ENCODE measurements around the gene ZNF219.

The ZNF219 gene

DNA sequence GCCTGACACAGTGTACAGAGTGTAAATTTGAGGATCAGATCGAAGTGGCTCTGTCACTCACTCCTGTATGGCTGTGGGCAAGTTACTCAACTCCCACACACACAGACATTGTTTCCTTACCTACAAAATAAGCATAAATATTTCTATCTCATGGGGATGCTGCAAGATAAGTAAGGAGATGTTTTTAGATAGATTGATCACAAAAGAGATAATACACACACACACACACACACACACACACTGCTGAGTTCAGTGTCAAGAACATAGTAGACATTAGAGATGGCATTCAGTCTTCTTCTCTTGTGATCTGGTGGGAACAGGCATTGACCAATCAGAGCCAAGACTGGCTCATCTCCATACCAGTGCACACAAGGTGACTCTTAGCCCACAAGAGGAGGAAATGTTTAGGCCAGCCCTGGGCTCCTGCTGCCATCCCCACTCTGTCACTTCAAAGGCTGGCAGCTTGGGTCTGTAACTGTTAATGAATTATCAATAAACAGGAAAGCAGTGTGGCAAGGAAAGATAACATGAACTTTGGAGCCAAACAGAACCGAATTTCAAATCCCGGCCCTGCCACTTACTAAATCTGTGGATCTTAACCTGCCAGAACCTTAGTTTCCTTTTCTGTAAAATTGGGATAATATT, 44.2 kb downstream of the ZNF219 start:
- Mint-ChIP-seq H3K36me3 (ENCODE audit: low read depth) (no peaks in the 10 kb centered on the region), H3K27me3 (ENCODE audit: low read depth, poor library complexity) (peaks cover 9% of the 10 kb centered on the region), H3K4me3 (no peak overlapping the region), H3K9me3 (no peaks in the 10 kb centered on the region), H3K27ac (no peak overlapping the region), H3K4me1 (peaks cover 32% of the 10 kb centered on the region)
- no peak for TF ChIP-seq CTCF (IDR thresholded peaks at IDR 0.05)
- no peak for DNase-seq

DNA sequence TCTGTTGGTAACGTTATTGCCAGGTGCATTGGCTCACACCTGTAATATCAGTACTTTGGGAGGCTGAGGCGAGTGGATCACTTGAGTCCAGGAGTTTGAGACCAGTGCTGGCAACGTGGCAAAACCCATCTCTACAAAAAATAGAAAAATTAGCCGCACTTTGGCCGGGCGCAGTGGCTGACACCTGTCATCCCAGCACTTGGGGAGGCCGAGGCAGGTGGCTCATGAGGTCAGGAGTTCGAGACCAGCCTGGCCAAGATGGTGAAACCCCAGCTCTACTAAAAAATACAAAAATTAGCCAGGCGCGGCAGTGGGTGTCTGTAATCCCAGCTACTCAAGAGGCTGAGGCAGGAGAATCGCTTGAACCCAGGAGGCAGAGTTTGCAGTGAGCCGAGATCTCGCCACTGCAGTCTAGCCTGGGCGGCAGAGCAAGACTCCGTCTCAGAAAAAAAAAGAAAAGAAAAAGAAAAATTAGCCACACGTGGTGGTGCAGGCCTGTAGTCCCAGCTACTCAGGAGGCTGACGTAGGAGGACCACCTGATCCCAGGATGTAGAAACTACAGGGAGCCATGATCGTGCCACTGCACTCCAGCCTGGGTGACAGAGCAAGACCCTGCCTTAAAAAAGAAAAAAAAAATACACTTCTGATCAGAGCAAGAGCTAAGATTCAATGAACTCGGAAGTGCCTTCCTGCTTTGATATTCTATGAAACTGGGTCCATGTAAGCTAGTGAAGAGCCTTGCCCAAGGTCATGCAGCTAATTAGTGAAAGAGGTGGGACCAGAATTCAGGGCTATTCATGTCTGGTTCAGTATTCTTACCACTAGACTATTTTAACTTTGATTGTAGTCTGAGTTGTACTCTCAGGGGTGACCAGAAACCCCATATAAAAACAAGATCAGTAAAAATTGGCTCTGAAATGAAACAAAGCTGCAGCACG, 45.0 kb downstream of the ZNF219 start:
- peaks cover 26% of the 10 kb centered on the region for H3K4me1 Mint-ChIP-seq
- H3K4me3 Mint-ChIP-seq, result no peak overlapping the region
- H3K27me3 Mint-ChIP-seq (ENCODE audit: low read depth, poor library complexity), result peaks cover 8% of the 10 kb centered on the region
- no peak for DNase-seq
- H3K36me3 Mint-ChIP-seq (ENCODE audit: low read depth), result no peaks in the 10 kb centered on the region
- H3K9me3 Mint-ChIP-seq, result no peaks in the 10 kb centered on the region
- H3K27ac Mint-ChIP-seq, result no peak overlapping the region
- no peak for TF ChIP-seq CTCF (IDR thresholded peaks at IDR 0.05)

DNA sequence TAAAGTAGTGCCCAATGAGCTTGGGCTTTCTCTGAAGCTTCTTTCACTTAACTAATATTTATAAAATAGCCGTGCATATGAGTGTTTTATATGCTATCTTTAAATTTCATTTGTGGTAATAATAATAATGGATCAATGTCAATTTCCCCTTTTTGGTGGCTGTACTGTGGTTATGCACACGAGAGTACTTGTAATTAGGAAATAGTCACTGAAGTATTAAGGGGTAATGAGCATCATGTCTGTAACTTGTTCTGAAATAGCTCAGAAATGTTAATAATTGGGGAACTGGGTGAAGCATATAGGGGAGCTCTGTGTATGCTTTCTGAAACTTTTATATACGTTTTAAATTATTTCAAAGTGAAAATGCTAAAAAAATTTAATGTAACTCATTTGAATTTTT, 47.9 kb downstream of the ZNF219 start:
- DNase-seq, result no peak
- Mint-ChIP-seq H3K4me1 (peaks cover 13% of the 10 kb centered on the region), H3K27ac (no peak overlapping the region), H3K36me3 (ENCODE audit: low read depth) (no peaks in the 10 kb centered on the region), H3K27me3 (ENCODE audit: low read depth, poor library complexity) (peaks cover 9% of the 10 kb centered on the region), H3K9me3 (no peaks in the 10 kb centered on the region), H3K4me3 (no peak overlapping the region)
- no peak for TF ChIP-seq CTCF (IDR thresholded peaks at IDR 0.05)

DNA sequence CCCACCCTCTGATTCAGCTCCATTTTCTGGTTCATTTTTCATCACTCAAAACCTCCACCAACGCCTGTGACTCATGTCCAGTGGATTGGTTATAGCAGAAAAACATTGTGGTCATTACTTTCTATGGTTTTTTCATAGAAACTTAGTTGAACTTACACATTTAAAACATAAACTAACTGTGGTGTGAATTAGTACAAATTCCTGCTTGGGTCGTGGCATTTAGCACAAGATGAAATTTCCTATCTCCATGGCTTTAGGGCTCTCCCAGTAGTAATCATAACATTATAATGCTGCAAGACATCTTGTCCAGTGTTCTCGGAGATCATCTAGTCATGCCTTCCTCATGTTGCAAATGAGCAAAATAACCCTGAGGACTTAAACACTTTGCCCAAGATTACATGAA, 49.2 kb downstream of the ZNF219 start:
- Mint-ChIP-seq H3K27me3 (ENCODE audit: low read depth, poor library complexity) (peaks cover 16% of the 10 kb centered on the region), H3K9me3 (no peaks in the 10 kb centered on the region), H3K4me3 (no peak overlapping the region), H3K36me3 (ENCODE audit: low read depth) (no peaks in the 10 kb centered on the region), H3K27ac (no peak overlapping the region), H3K4me1 (peaks cover 20% of the 10 kb centered on the region)
- TF ChIP-seq CTCF (IDR thresholded peaks at IDR 0.05), result no peak
- DNase-seq, result no peak

DNA sequence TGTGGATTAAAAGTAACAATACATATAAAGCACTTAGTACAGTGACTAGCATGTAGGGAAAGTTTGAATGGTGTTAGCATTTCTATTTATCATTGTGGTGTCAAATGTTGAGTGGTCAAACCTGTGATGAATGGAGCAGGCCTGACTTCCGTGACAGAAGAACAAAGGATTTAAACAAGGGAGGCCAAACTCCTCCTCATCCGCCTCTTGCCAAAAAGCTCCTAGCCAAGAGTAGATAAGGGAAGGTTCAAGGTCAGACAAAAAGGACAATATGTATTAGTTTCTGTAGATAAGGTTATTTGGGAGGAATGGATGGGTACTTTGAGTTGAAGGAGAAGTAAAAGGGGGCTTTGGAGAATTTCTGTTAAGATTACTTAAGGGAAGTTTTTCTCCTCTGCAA, 49.8 kb downstream of the ZNF219 start:
- Mint-ChIP-seq H3K9me3 (no peaks in the 10 kb centered on the region), H3K27me3 (ENCODE audit: low read depth, poor library complexity) (peaks cover 16% of the 10 kb centered on the region), H3K27ac (no peak overlapping the region), H3K4me1 (peaks cover 20% of the 10 kb centered on the region), H3K36me3 (ENCODE audit: low read depth) (no peaks in the 10 kb centered on the region), H3K4me3 (no peak overlapping the region)
- DNase-seq, result no peak
- TF ChIP-seq CTCF (IDR thresholded peaks at IDR 0.05), result no peak
